Stimulated activated CD8-positive, alpha-beta memory T cell treated with anti-CD3 and anti-CD28 coated beads, Interleukin-12 subunit alpha, Interleukin-12 subunit beta, amount 100 ng/mL, for 1 hour (primary cell): ENCODE data around the gene ZDHHC4.
"Not testable (repeated sequence)": the region's sequence is repeated elsewhere in the genome, so short reads cannot be mapped to it uniquely, and the experiment has no call there.

Source experiments
- DNase-seq: peaks from one replicate; pipeline ENCODE4 v3.0.0-alpha.2; 2020; ENCODE audit warnings: low read depth

ZDHHC4 gene

GRCh38 chr7:6562106-6562505 lies 15.1 kb upstream of the ZDHHC4 start:
- no peak for DNase-seq

GRCh38 chr7:6563936-6564770 lies 13.1 kb upstream of the ZDHHC4 start:
- no peak for DNase-seq

DNA sequence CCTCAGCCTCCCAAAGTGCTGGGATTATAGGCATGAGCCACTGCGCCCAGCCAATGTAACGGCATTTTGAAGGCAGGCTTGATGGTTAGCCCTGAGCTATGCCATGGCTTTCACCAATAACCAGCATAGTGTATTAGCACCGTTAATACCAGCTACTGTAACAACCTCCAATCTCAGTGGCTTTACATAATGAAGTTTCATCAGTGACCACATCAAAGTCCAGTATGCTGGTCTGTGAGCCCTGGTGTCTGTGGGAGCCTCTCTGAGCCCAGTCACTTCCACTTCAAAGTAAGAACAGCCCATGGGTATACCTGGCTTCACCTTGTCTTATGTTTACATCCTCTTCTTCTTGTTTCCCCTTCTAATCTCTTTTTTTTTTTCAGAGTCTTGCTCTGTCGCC lies 11.6 kb upstream of the ZDHHC4 start:
- no peak for DNase-seq

GRCh38 chr7:6567886-6568285 lies 9.4 kb upstream of the ZDHHC4 start:
- no peak for DNase-seq

GRCh38 chr7:6571160-6571779 lies 6.0 kb upstream of the ZDHHC4 start:
- no peak for DNase-seq

- DNase-seq: no peak
These were observed 1.8 kb upstream of the ZDHHC4 start for GRCh38 chr7:6575281-6576023.

DNA sequence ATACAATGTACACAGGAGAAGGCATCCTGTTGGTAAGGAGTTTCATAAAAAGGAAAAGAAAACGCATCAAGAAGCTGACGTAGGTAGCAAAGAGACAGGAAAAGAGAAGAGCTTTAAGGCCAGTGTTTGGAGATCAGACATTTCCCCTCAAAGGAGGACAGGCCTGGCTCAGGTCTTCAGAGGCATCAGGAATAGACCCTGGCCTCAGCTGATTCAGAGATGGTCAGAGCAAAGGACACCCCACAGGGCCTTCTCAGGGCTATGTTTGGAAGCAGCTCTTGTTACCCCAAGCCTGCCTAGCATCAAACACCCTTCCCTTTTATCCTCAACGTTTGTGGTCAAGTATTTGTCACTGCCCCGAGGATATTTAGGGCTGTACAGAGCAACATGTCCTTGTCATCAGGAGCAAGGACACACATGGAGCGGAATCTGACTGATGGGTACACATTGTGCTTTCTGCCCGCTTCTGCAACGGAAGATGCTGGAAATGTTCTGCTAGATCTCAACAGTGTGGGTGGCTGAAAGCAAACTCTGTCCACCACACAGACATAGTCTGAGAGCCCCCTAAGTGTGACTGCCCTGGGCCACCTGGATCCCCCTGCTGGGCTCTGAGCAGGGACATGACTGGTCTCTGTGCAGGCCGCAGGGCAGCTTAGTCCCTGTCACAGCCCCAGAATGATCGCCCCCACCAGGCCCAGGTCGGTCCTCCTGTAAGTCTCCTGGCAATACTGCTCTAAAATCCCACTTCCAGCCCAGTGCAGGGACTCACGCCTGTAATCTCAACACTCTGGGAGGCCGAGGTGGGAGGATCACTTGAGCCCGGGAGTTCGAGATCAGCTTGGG lies 1.0 kb upstream of the ZDHHC4 start:
- DNase-seq: no peak

- DNase-seq: not testable (repeated sequence)
These were observed 336 bp upstream of the ZDHHC4 start for GRCh38 chr7:6576867-6577368.

GRCh38 chr7:6578114-6579084 lies 1.1 kb downstream of the ZDHHC4 start:
- no peak for DNase-seq

DNA sequence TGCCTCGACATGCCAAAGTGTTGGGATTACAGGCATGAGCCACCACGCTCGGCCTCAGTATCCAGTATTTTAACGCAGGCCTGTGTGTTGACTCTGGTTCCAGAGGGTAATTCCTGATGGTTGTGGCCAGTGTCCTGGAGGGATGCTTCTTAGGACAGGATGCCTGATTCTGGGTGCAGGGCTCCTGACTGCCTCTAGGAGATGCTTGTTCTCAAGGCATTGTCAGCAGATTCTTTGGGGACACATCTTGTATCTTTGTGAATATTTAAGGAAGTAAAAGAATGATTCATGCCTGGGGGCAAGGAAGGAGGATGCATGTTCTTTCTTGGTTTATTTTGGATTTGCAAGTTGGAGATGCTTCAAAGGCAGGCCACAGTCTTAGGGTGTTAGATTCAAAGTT lies 2.2 kb downstream of the ZDHHC4 start:
- no peak for DNase-seq

DNA sequence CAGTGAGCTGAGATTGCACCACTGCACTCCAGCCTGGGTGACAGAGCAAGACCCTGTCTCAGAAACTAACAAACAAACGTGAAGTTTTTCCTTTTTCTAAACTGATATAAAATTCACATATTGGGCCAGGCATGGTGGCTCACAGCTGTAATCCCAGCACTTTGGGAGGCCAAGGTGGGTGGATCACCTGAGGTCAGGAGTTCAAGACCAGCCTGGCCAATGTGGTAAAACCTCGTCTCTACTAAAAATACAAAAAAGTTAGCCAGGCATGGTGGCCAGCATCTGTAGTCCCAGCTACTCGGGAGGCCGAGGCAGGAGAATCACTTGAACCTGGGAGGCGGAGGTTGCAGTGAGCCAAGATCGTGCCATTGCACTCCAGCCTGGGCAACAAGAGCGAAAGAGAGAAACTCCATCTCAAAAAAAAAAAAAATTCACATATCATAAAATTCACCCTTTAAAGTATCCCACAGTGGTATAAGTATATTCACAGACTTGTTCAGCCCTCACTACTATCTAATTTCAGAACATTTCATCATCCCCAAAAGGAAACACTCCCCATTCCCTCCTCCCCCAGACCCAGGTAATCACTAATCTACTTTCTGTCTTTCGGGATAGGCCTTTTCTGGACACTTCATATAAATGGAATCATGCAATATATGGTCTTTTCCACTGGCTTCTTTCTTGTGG lies 8.6 kb downstream of the ZDHHC4 start:
- DNase-seq: not testable (repeated sequence)

DNA sequence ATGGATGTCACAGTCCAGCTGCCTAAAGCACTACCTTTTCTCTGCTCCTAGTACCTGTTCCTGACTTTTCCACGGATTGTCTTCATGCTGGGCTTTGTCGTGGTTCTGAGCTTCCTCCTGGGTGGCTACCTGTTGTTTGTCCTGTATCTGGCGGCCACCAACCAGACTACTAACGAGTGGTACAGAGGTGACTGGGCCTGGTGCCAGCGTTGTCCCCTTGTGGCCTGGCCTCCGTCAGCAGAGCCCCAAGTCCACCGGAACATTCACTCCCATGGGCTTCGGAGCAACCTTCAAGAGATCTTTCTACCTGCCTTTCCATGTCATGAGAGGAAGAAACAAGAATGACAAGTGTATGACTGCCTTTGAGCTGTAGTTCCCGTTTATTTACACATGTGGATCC lies 11.3 kb downstream of the ZDHHC4 start:
- no peak for DNase-seq

DNA sequence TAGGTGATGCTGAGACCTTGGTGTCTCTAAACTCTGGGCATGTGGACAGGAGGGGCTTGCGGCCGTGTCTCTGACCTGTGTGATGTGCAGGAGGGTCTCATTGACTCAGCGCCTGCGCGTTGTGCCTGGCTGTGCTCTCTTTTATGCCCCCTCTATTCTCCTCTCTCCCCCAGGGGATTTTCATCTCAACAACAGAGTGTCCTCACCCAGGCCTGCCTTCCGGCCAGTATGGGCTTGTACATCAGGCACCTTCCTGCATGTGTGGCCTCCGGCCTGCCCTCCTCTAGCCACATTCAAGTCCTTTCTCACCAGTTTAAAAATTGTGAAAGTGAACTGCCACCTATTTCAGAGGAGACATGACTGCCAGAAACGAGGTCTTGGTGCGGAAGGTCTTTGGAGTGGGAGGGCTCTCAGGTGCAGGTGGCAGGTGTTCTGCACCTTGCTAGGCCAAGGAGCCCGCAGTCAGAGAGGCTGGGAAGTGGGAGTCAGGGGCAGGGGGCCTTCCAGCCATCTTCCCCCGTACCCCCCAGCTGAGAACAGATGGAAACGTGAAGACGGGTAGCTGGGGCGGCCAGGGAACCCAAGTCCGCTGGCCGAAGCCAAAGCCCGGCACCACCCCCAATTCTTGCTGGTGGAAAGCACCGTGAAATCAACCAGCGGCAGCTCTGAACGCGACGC lies 12.0 kb downstream of the ZDHHC4 start:
- no peak for DNase-seq

- peak; percentile 60 for DNase-seq
These were observed 12.8 kb downstream of the ZDHHC4 start, which contains the start of gene INTS15 for GRCh38 chr7:6589829-6590644. TSS of gene INTS15 (plus strand) at chr7:6590021. CDS start at chr7:6590284, 263 bp downstream.

DNA sequence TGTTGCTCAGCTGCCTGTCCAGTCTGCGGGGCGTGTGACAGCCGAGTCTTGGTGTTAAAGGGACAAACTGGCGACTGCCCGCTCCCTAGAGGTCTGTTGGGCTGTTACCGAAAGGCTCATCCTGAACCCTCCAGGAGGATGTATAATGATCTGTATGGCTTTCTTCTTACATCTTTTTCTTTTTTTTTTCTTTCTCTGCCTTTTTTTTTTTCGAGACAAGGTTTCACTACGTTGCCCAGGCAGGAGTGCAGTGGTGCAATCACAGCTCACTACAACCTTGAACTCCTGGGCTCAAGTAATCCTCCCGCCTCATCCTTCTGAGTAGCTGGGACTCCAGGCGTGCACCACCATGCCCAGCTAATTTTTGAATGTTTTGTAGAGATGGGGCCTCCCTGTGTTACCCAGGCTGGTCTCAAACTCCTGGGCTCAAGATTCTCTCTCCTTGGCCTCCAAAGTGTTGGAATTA lies 13.4 kb downstream of the ZDHHC4 start:
- DNase-seq: no peak

- no peak for DNase-seq
These were observed 22.8 kb downstream of the ZDHHC4 start for GRCh38 chr7:6600093-6600492.

DNA sequence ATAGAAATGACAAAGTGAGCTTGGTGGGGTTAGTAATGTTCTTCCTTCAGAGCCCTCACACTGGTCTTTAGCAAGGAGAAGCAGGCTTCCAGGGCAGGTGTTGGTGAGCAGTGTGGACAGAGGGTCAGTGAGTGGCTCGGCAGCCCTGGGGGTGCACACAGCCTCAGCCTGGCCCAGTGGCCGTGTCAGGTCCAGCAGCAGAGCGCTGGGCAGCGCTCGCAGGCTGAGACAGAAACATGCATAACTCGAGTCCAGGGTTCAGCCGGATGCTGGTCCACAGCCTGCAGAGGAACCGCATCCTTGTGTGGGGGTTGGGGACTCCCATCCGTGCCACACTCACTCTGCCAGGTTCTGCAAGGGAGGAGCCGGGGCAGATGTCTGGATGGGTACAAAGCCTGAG lies 27.2 kb downstream of the ZDHHC4 start:
- DNase-seq: no peak

DNA sequence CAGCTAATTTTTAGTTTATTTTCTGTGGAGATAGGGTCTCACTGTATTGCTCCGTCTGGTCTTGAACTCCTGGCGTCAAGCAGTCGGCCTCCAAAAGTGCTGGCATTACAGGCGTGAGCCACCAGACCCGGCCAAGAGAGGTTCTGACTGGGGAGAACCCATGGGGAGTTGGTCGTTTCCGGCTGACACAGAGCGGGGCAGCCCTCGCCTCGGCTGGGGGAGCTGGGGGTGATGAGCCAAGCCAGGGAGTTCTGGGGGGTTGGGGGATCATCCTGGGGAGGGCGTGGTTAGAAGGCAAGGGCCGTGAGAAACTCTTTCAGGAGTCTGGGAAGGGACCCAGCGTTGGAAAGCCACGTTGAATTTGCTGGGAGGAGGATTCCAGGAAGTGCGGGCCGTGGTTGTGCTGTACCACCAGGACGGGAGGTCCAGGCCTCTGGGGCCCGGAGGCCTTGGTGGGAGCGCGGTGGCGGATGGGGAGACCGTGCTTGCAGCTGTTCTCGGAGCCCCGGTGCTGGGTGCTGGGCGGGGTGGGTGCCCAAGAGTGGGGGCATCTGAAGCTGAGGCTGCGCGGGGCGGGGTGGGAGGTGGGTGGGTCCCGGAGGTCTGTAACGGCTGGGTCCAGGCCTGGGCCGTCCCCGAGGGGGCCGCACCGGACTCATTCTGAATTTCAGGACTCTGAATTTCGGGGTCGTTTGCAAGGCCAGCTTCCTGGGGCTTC lies 29.8 kb downstream of the ZDHHC4 start:
- no peak for DNase-seq
